Measurements from ENCODE around the gene CWC22. TPM values are rescaled to one million over a fixed set of nuclear protein-coding genes. Genes with fewer than 3 reads are reported as not detected.

CWC22 gene
- total and polyA plus RNA-seq, 2 of the 13 experiments (the other 11 are each of a cell fraction or from before 2014, with no cell fraction given), result 5.7 to 29.2 TPM

DNA sequence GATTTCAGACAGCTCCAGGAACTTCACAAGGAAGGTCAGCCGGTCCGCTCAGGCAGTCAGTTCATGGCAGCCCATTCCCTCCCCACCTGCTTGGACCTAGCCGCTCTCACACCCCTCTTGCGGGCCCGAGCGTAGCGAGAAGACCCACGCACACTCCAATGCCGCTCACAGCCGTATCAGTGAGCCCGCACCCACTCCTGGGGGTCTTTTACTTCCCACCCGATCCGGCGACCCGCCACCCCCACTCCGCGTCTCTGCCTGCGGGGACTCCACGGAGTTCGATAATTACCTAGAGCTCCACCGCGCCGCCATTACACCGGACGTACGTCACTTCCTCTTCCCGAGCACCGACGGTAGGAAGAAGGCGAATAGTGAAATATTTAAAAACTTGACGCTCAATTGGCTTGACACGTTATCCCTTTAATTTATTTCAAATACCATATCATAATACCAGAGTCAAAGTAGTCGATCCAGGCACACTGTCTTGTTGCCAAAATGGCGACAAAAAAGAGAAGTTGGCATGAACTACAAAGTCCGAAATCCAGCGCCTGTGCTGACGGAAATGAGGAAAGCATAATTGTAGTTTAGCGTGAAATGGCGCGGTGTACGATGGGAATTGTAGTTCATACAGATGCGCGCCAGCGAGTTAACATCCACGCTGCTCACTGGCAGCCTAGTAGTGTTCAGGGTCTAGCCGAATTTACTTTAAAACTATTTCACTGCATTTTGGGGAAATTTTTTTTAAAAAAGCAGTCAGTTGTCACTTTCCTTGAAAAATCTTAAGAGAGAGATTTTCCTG lies at the start of gene CWC22 (continued):
- TF ChIP-seq ZNF230 (CRISPR knock-in tag; IDR thresholded peaks at IDR 0.05), result peak; percentile 86; the same call in 1 of the 2 replicates
- peak; percentile 41 for TF ChIP-seq SOX5 (CRISPR knock-in tag; IDR thresholded peaks at IDR 0.05; ENCODE audit: borderline replicate concordance)
- no peak; the same call in 1 of the 2 replicates for TF ChIP-seq ZNF737 (CRISPR knock-in tag; IDR thresholded peaks at IDR 0.05; ENCODE audit: borderline replicate concordance)
- TF ChIP-seq KAT7 (CRISPR knock-in tag; IDR thresholded peaks at IDR 0.05; ENCODE audit: borderline replicate concordance), result peak; percentile 93; the same call in 1 of the 2 replicates
- peak; percentile 80 for TF ChIP-seq HDAC1 (CRISPR knock-in tag; IDR thresholded peaks at IDR 0.05)
- no peak; the same call in 1 of the 2 replicates for TF ChIP-seq CHD4 (IDR thresholded peaks at IDR 0.05; ENCODE audit: borderline replicate concordance, low read length)
- TF ChIP-seq, protein P1, sequence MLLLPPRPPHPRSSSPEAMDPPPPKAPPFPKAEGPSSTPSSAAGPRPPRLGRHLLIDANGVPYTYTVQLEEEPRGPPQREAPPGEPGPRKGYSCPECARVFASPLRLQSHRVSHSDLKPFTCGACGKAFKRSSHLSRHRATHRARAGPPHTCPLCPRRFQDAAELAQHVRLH (CRISPR knock-in tag; IDR thresholded peaks at IDR 0.05; ENCODE audit: borderline replicate concordance, low read depth), result peak; percentile 77; the same call in 1 of the 2 replicates
- TF ChIP-seq, protein P2, sequence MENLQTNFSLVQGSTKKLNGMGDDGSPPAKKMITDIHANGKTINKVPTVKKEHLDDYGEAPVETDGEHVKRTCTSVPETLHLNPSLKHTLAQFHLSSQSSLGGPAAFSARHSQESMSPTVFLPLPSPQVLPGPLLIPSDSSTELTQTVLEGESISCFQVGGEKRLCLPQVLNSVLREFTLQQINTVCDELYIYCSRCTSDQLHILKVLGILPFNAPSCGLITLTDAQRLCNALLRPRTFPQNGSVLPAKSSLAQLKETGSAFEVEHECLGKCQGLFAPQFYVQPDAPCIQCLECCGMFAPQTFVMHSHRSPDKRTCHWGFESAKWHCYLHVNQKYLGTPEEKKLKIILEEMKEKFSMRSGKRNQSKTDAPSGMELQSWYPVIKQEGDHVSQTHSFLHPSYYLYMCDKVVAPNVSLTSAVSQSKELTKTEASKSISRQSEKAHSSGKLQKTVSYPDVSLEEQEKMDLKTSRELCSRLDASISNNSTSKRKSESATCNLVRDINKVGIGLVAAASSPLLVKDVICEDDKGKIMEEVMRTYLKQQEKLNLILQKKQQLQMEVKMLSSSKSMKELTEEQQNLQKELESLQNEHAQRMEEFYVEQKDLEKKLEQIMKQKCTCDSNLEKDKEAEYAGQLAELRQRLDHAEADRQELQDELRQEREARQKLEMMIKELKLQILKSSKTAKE (CRISPR knock-in tag; IDR thresholded peaks at IDR 0.05; ENCODE audit: borderline replicate concordance), result no peak
- TF ChIP-seq, protein P3, sequence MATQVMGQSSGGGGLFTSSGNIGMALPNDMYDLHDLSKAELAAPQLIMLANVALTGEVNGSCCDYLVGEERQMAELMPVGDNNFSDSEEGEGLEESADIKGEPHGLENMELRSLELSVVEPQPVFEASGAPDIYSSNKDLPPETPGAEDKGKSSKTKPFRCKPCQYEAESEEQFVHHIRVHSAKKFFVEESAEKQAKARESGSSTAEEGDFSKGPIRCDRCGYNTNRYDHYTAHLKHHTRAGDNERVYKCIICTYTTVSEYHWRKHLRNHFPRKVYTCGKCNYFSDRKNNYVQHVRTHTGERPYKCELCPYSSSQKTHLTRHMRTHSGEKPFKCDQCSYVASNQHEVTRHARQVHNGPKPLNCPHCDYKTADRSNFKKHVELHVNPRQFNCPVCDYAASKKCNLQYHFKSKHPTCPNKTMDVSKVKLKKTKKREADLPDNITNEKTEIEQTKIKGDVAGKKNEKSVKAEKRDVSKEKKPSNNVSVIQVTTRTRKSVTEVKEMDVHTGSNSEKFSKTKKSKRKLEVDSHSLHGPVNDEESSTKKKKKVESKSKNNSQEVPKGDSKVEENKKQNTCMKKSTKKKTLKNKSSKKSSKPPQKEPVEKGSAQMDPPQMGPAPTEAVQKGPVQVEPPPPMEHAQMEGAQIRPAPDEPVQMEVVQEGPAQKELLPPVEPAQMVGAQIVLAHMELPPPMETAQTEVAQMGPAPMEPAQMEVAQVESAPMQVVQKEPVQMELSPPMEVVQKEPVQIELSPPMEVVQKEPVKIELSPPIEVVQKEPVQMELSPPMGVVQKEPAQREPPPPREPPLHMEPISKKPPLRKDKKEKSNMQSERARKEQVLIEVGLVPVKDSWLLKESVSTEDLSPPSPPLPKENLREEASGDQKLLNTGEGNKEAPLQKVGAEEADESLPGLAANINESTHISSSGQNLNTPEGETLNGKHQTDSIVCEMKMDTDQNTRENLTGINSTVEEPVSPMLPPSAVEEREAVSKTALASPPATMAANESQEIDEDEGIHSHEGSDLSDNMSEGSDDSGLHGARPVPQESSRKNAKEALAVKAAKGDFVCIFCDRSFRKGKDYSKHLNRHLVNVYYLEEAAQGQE (IDR thresholded peaks at IDR 0.05; ENCODE audit: borderline replicate concordance in 1 of 2, low read depth in 1 of 2, low read length in 2 of 2), result peak in 1 of 2 experiments; percentile 34; a peak in 1 of 4 replicates
- TF ChIP-seq HOXA5 (CRISPR knock-in tag; IDR thresholded peaks at IDR 0.05), result peak; percentile 85
- TF ChIP-seq SP5 (CRISPR knock-in tag; IDR thresholded peaks at IDR 0.05; ENCODE audit: borderline replicate concordance, low read depth), result no peak
- TF ChIP-seq ZNF121 (CRISPR knock-in tag; IDR thresholded peaks at IDR 0.05), result no peak
- peak; percentile 78; the same call in 1 of the 2 replicates for TF ChIP-seq ZNF564 (CRISPR knock-in tag; IDR thresholded peaks at IDR 0.05)
- TF ChIP-seq, protein P4, sequence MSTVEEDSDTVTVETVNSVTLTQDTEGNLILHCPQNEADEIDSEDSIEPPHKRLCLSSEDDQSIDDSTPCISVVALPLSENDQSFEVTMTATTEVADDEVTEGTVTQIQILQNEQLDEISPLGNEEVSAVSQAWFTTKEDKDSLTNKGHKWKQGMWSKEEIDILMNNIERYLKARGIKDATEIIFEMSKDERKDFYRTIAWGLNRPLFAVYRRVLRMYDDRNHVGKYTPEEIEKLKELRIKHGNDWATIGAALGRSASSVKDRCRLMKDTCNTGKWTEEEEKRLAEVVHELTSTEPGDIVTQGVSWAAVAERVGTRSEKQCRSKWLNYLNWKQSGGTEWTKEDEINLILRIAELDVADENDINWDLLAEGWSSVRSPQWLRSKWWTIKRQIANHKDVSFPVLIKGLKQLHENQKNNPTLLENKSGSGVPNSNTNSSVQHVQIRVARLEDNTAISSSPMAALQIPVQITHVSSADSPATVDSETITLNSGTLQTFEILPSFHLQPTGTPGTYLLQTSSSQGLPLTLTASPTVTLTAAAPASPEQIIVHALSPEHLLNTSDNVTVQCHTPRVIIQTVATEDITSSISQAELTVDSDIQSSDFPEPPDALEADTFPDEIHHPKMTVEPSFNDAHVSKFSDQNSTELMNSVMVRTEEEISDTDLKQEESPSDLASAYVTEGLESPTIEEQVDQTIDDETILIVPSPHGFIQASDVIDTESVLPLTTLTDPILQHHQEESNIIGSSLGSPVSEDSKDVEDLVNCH (CRISPR knock-in tag; IDR thresholded peaks at IDR 0.05), result no peak
- TF ChIP-seq, protein P5, sequence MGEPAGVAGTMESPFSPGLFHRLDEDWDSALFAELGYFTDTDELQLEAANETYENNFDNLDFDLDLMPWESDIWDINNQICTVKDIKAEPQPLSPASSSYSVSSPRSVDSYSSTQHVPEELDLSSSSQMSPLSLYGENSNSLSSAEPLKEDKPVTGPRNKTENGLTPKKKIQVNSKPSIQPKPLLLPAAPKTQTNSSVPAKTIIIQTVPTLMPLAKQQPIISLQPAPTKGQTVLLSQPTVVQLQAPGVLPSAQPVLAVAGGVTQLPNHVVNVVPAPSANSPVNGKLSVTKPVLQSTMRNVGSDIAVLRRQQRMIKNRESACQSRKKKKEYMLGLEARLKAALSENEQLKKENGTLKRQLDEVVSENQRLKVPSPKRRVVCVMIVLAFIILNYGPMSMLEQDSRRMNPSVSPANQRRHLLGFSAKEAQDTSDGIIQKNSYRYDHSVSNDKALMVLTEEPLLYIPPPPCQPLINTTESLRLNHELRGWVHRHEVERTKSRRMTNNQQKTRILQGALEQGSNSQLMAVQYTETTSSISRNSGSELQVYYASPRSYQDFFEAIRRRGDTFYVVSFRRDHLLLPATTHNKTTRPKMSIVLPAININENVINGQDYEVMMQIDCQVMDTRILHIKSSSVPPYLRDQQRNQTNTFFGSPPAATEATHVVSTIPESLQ (CRISPR knock-in tag; conservative IDR thresholded peaks at IDR 0.05), result 0 out of 2 replicates have a peak, but pooled peaks have one; percentile 20
- TF ChIP-seq DNMT3B (CRISPR knock-in tag; conservative IDR thresholded peaks at IDR 0.05), result peak; percentile 88; the same call in 1 of the 2 replicates
- TF ChIP-seq RAD21 (CRISPR knock-in tag; IDR thresholded peaks at IDR 0.05), result peak; percentile 30; the same call in 1 of the 2 replicates
- no peak for TF ChIP-seq PRPF4 (IDR thresholded peaks at IDR 0.05; ENCODE audit: low read depth, low read length, poor library complexity, severe bottlenecking)
